ENCODE results near the gene C2CD2L. TPM values are rescaled to one million over a fixed set of nuclear protein-coding genes. Genes with fewer than 3 reads are reported as not detected.
"Not testable (repeated sequence)": the region's sequence is repeated elsewhere in the genome, so short reads cannot be mapped to it uniquely, and the experiment has no call there.

C2CD2L gene
- 7.6 and 8.6 TPM in 2 replicates for polyA plus RNA-seq (2012; rRNA removed)
- polyA plus RNA-seq (2012; cell fraction: cytosol; rRNA removed): 3.5 and 5.3 TPM in 2 replicates
- 27.1 and 27.9 TPM in 2 replicates for polyA plus RNA-seq (2012; cell fraction: nucleus; rRNA removed)

DNA sequence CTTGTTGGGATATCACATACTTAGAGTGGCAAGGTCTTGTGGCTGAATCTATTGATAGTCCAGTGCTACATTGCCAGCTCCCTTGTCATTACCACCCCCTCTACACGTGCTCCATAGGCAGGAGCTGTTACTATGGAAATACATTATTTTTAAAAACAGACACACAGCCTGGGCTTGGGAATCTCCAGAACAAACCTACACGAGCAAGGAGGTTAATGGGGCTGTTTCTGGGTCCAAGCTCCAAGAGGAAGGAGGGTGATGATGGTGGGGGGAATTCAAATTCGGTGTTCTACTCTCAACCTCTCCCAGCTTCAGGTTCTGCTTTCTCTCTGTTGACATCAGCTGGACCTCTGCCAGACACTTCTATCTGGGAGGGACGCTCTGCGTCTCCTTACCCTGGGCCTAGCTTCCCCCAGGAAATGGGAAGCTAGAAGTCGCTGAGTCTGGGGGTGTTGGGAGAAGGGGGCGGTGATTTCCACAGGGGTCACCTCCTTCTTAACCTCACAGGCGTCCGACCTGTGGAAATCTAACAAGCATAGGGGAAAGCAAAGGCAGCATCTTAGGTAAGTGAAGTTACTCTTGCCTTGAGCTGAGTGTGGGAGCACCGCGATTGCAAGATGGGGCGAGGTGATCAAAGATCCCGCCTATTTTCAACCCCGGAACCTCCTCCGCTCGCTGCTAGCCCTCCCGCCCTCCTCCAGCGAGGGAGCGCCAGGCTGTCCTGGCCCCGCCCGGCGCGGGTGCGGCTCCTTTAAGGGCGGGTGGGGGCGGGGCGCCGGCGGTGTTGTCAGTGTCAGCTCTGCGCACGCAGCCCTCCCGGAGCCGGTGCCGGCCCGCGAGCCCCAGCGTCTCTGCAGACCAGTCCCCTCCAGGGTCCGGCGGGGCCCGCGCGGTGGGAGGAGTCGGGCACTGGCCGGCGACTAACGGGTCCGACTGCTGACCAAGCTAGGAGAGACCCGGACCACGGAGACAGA lies at the start of gene C2CD2L:
C2CD2L (plus strand) TSS at position 781 of the 974 bp plus-strand sequence. CDS start 398 bp downstream, outside the sequence.
- H3F3A ChIP-seq (replicated peaks; ENCODE audit: insufficient read depth): peaks cover 24% of the 10 kb centered on the region
- H3K4me2 ChIP-seq: peak within 1 kb of the TSS; percentile 98
- peak; percentile 97 for DNase-seq
- CTCF ChIA-PET: interaction anchor here (0.6 to 2.0 kb wide), 9 partner anchors 8 to 249 kb away, joined by 3 to 9 read pairs (median 4); a partner anchor contains a TSS
- peaks cover 0 to 9% of the 10 kb centered on the region in 2 experiments for H3K36me3 ChIP-seq (replicated peaks in 1 of 2; ENCODE audit: control insufficient read depth in 1 of 2, insufficient read depth in 2 of 2, low read length in 1 of 2)
- H3K79me2 ChIP-seq (ENCODE audit: insufficient read depth): peaks cover 35% of the 10 kb centered on the region; the same call in 1 of the 2 replicates
- no peaks in the 10 kb centered on the region for H3K9me2 ChIP-seq
- H3K27me3 ChIP-seq (ENCODE audit: insufficient read depth): no peaks in the 10 kb centered on the region
- no peaks in the 10 kb centered on the region for H3K9me3 ChIP-seq
- H3K27ac ChIP-seq (ENCODE audit: low read depth in 2 of 2, low read length in 1 of 2): peak within 1 kb of the TSS; percentile 62 to 86
- H3K4me3 ChIP-seq (ENCODE audit: low read depth in 2 of 2, low read length in 1 of 2): peak within 1 kb of the TSS; percentile 85 to 86
- peak within 1 kb of the TSS; percentile 89 for H2AFZ ChIP-seq (ENCODE audit: low read depth)
- 0 out of 2 replicates have a peak, but pooled peaks have one; percentile 39 for TF ChIP-seq GABPA (IDR thresholded peaks at IDR 0.05; ENCODE audit: low read depth)
- TF ChIP-seq RFX5 (IDR thresholded peaks at IDR 0.05; ENCODE audit: low read length): no peak
- TF ChIP-seq, protein P1, sequence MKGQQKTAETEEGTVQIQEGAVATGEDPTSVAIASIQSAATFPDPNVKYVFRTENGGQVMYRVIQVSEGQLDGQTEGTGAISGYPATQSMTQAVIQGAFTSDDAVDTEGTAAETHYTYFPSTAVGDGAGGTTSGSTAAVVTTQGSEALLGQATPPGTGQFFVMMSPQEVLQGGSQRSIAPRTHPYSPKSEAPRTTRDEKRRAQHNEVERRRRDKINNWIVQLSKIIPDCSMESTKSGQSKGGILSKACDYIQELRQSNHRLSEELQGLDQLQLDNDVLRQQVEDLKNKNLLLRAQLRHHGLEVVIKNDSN (IDR thresholded peaks at IDR 0.05; ENCODE audit: borderline replicate concordance, low read depth): no peak
- TF ChIP-seq CHD2 (IDR thresholded peaks at IDR 0.05; ENCODE audit: low read length, partially characterized antibody): peak; percentile 23
- no peak for TF ChIP-seq EZH2phosphoT487 (IDR thresholded peaks at IDR 0.05; ENCODE audit: borderline replicate concordance, low read depth)
- TF ChIP-seq, protein P2, sequence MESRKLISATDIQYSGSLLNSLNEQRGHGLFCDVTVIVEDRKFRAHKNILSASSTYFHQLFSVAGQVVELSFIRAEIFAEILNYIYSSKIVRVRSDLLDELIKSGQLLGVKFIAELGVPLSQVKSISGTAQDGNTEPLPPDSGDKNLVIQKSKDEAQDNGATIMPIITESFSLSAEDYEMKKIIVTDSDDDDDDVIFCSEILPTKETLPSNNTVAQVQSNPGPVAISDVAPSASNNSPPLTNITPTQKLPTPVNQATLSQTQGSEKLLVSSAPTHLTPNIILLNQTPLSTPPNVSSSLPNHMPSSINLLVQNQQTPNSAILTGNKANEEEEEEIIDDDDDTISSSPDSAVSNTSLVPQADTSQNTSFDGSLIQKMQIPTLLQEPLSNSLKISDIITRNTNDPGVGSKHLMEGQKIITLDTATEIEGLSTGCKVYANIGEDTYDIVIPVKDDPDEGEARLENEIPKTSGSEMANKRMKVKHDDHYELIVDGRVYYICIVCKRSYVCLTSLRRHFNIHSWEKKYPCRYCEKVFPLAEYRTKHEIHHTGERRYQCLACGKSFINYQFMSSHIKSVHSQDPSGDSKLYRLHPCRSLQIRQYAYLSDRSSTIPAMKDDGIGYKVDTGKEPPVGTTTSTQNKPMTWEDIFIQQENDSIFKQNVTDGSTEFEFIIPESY (IDR thresholded peaks at IDR 0.05; ENCODE audit: borderline replicate concordance, low read depth): no peak
- no peak for TF ChIP-seq SMC3 (IDR thresholded peaks at IDR 0.05; ENCODE audit: low read depth, low read length)
- TF ChIP-seq, protein P3, sequence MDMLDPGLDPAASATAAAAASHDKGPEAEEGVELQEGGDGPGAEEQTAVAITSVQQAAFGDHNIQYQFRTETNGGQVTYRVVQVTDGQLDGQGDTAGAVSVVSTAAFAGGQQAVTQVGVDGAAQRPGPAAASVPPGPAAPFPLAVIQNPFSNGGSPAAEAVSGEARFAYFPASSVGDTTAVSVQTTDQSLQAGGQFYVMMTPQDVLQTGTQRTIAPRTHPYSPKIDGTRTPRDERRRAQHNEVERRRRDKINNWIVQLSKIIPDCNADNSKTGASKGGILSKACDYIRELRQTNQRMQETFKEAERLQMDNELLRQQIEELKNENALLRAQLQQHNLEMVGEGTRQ (IDR thresholded peaks at IDR 0.05; ENCODE audit: borderline replicate concordance, low read depth, low read length): no peak
- no peak for TF ChIP-seq RCOR1 (IDR thresholded peaks at IDR 0.05; ENCODE audit: low read length)
- TF ChIP-seq YY1 (IDR thresholded peaks at IDR 0.05; ENCODE audit: low read depth): 0 out of 2 replicates have a peak, but pooled peaks have one; percentile 16
- TF ChIP-seq FOXM1 (IDR thresholded peaks at IDR 0.05; ENCODE audit: low read depth): no peak
- no peak for TF ChIP-seq FOXJ3 (CRISPR knock-in tag; IDR thresholded peaks at IDR 0.05)
- peak; percentile 71; the same call in 1 of the 2 replicates for TF ChIP-seq MXI1 (IDR thresholded peaks at IDR 0.05; ENCODE audit: low read depth, low read length)
- TF ChIP-seq TAF1 (IDR thresholded peaks at IDR 0.05; ENCODE audit: borderline replicate concordance, low read depth, low read length): peak; percentile 77
- 0 out of 2 replicates have a peak, but pooled peaks have one; percentile 1 for TF ChIP-seq GATA2 (CRISPR knock-in tag; IDR thresholded peaks at IDR 0.05)
- TF ChIP-seq MAX (IDR thresholded peaks at IDR 0.05; ENCODE audit: low read depth): peak; percentile 73
- TF ChIP-seq NRF1 (IDR thresholded peaks at IDR 0.05; ENCODE audit: low read depth, low read length): peak; percentile 55; the same call in 1 of the 2 replicates
- TF ChIP-seq JUND (IDR thresholded peaks at IDR 0.05): no peak
- peak; percentile 64; the same call in 1 of the 2 replicates for TF ChIP-seq POLR2AphosphoS5 (IDR thresholded peaks at IDR 0.05; ENCODE audit: low read depth, low read length)
- TF ChIP-seq, protein P4, sequence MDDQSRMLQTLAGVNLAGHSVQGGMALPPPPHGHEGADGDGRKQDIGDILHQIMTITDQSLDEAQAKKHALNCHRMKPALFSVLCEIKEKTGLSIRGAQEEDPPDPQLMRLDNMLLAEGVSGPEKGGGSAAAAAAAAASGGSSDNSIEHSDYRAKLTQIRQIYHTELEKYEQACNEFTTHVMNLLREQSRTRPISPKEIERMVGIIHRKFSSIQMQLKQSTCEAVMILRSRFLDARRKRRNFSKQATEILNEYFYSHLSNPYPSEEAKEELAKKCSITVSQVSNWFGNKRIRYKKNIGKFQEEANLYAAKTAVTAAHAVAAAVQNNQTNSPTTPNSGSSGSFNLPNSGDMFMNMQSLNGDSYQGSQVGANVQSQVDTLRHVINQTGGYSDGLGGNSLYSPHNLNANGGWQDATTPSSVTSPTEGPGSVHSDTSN (IDR thresholded peaks at IDR 0.05): no peak
- peak; percentile 71; the same call in 1 of the 2 replicates for TF ChIP-seq SIN3A (IDR thresholded peaks at IDR 0.05; ENCODE audit: borderline replicate concordance, low read depth, low read length)
- TF ChIP-seq TCF12 (IDR thresholded peaks at IDR 0.05): no peak
- peaks cover 28 to 32% of the 10 kb centered on the region in 2 experiments for H3K4me1 ChIP-seq (ENCODE audit: control insufficient read depth in 1 of 2, insufficient read depth in 2 of 2, low read depth in 1 of 2, low read length in 1 of 2)
- 6% methylated on average over 17 of the region's 49 CpGs for WGBS (ENCODE audit: low lambda C conversion rate)
- POLR2A ChIA-PET: interaction anchor here (0.6 to 4.3 kb wide), 9 partner anchors 12 to 210 kb away, joined by 3 to 17 read pairs (median 4); partner anchors contain the start of genes HINFP, HMBS, MCAM and NLRX1
- H4K20me1 ChIP-seq (ENCODE audit: insufficient read depth): no peaks in the 10 kb centered on the region
- H3K9ac ChIP-seq: peak within 1 kb of the TSS; percentile 81

- H3K9me3 ChIP-seq, CTCF ChIA-PET, DNase-seq: not testable (repeated sequence)
Observed at GRCh38 chr11:119059128-119059527, 48.0 kb upstream of the C2CD2L start.

More at GRCh38 chr11:119059128-119059527, 48.0 kb upstream of the C2CD2L start:
- H3K27ac ChIP-seq (ENCODE audit: low read depth in 2 of 2, low read length in 1 of 2); POLR2A ChIA-PET; H3K4me3 ChIP-seq (ENCODE audit: low read depth in 2 of 2, low read length in 1 of 2); H3K27me3 ChIP-seq (ENCODE audit: insufficient read depth); H2AFZ ChIP-seq (ENCODE audit: low read depth); H3K4me2 ChIP-seq; H3K9me2 ChIP-seq; H3K9ac ChIP-seq; H4K20me1 ChIP-seq (ENCODE audit: insufficient read depth): not testable (repeated sequence)
- Histone ChIP-seq H3F3A (replicated peaks; ENCODE audit: insufficient read depth) (peaks cover 11% of the 10 kb centered on the region), H3K4me1 (ENCODE audit: control insufficient read depth in 1 of 2, insufficient read depth in 2 of 2, low read depth in 1 of 2, low read length in 1 of 2) (peaks cover 12 to 21% of the 10 kb centered on the region in 2 experiments; a peak in 2 of 4 replicates), H3K36me3 (replicated peaks in 1 of 2; ENCODE audit: control insufficient read depth in 1 of 2, insufficient read depth in 2 of 2, low read length in 1 of 2) (peaks cover 11 to 17% of the 10 kb centered on the region in 2 experiments), H3K79me2 (ENCODE audit: insufficient read depth) (peaks cover 32% of the 10 kb centered on the region)
- 86% methylated on average over 2 of the region's 35 CpGs for WGBS (ENCODE audit: low lambda C conversion rate)

Measured in SK-N-SH (cell line).